PC-3 (cell line): Measurements from ENCODE around the gene SNRPN.

Source experiments
- EZH2 ChIP-seq: fragments of 300-600 bp; sonication (generic); IDR thresholded peaks from one replicate; pipeline ENCODE4 v1.6.1; 2017; ENCODE audit warnings: antibody characterized with exemption, mild to moderate bottlenecking, low read length; ENCODE audit not compliant: unreplicated experiment
- TF ChIP-seq, protein P1 (sequence below): fragments of 300-600 bp; sonication (generic); conservative IDR thresholded peaks from 2 replicates; pipeline ENCODE4 v1.5.1; 2017; ENCODE audit warnings: antibody characterized with exemption, low read depth, mild to moderate bottlenecking, low read length

DNA sequence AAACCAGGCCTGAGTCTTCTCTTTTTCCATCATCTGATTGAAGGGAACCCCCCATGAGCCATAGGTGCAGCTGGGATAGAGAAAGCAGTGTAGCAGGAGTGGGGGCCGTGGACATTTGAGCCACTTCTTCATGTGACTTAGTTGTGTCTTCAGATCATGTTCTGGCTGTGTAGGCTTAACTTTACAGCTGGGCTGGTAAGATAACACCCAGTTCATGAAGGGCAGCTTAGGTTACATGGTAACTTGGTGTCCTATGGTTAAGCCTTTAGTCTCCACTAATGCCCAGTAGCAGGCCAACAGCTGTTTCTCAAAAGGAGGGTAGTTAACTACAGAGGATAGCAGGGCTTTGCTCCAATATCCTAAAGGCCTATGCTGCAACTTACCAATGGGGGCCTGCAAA, 11.4 kb upstream of the SNRPN start:
- TF ChIP-seq, protein P1, sequence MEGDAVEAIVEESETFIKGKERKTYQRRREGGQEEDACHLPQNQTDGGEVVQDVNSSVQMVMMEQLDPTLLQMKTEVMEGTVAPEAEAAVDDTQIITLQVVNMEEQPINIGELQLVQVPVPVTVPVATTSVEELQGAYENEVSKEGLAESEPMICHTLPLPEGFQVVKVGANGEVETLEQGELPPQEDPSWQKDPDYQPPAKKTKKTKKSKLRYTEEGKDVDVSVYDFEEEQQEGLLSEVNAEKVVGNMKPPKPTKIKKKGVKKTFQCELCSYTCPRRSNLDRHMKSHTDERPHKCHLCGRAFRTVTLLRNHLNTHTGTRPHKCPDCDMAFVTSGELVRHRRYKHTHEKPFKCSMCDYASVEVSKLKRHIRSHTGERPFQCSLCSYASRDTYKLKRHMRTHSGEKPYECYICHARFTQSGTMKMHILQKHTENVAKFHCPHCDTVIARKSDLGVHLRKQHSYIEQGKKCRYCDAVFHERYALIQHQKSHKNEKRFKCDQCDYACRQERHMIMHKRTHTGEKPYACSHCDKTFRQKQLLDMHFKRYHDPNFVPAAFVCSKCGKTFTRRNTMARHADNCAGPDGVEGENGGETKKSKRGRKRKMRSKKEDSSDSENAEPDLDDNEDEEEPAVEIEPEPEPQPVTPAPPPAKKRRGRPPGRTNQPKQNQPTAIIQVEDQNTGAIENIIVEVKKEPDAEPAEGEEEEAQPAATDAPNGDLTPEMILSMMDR = no peak
- no peak for TF ChIP-seq EZH2
